Measurements from ENCODE around the gene CTXND1. TPM values are rescaled to one million over a fixed set of nuclear protein-coding genes. Genes with fewer than 3 reads are reported as not detected.

The CTXND1 gene
- total and polyA plus RNA-seq, 2 of the 8 experiments (the other 6 are each of a cell fraction or from before 2014, with no cell fraction given): 0.03 TPM; not detected in 1

DNA sequence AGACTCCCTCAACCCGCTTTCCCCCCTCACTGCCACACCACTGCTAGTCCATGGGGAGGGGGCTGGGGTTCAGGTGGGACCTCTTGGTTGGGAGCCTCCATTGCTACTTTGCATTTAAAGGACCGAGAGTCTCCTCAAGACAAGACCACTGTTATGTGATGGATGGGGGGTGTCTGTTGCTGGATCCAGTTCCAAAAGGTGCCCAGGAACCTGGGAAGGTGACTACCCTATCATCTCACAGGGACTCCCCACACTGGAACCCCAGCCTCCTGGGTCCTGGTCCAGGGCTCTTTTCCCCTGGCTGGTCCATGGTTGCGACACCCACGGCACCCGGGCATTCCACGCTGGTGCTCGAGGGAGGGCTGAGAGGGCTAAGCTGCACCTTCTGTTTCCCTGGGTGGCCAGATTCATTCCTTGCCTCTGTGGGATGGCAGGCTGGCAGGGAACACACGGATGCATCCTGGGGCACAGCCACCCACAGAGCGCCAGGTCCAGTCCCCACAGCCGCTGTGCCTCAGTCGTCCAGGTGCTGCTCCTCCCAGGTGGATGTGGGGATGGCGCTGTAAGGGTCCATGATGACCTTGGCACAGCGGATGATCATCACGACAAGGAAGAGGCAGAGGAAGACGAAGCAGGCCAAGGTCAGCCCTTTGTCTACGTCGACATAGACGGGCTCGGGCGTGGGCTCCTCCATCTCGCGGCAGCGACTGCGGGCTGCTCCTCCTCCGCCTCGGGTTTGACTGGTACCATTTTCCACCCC lies 50.6 kb downstream of the CTXND1 start (continued):
- TF ChIP-seq TAF1 (IDR thresholded peaks at IDR 0.05; ENCODE audit: low read depth, low read length) (no peak), RNF2 (IDR thresholded peaks at IDR 0.05; ENCODE audit: borderline replicate concordance, low read depth, low read length, missing control alignments, poor library complexity, severe bottlenecking) (no peak), PHF8 (conservative IDR thresholded peaks at IDR 0.05; ENCODE audit: low read depth, low read length) (no peak), KDM1A (IDR thresholded peaks at IDR 0.05; ENCODE audit: borderline replicate concordance, low read length) (no peak), SP4 (IDR thresholded peaks at IDR 0.05; ENCODE audit: low read length) (no peak)

Measured in H1 (cell line).